ENCODE data around the gene EPHB1. TPM values are rescaled to one million over a fixed set of nuclear protein-coding genes. Genes with fewer than 3 reads are reported as not detected.

Gene EPHB1
- total and polyA plus RNA-seq, 4 donors, result 0.23 to 1.7 (median 0.52) TPM

DNA sequence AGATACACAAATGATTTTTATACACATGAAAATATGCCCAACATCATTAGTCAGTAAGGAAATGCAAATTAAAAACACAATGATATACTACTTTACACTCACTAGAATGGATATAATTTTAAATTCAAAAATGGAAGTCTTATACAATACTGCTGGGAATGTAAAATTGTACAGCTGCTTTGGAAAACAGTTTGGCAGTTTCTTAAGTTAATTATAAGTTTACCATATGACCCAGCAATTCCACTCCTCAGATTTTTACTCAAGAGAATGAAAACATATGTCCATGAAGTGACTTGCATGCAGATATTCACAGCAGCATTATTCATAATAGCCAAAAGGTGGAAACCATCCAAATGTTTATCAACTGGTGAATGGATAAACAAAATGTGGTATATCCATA is 281.3 kb downstream of the EPHB1 start:
- TF ChIP-seq GABPA (IDR thresholded peaks at IDR 0.05 in 1 of 2, conservative IDR thresholded peaks at IDR 0.05 in 1 of 2), result no peak
- TF ChIP-seq HNF4G (IDR thresholded peaks at IDR 0.05), result no peak
- TF ChIP-seq HNF4A (conservative IDR thresholded peaks at IDR 0.05), result no peak
- TF ChIP-seq SP1 (IDR thresholded peaks at IDR 0.05), result no peak
- no peak for TF ChIP-seq TAF1 (conservative IDR thresholded peaks at IDR 0.05)
- TF ChIP-seq YY1 (IDR thresholded peaks at IDR 0.05), result no peak
- no peak for TF ChIP-seq ATF3 (IDR thresholded peaks at IDR 0.05)
- TF ChIP-seq, protein P1, sequence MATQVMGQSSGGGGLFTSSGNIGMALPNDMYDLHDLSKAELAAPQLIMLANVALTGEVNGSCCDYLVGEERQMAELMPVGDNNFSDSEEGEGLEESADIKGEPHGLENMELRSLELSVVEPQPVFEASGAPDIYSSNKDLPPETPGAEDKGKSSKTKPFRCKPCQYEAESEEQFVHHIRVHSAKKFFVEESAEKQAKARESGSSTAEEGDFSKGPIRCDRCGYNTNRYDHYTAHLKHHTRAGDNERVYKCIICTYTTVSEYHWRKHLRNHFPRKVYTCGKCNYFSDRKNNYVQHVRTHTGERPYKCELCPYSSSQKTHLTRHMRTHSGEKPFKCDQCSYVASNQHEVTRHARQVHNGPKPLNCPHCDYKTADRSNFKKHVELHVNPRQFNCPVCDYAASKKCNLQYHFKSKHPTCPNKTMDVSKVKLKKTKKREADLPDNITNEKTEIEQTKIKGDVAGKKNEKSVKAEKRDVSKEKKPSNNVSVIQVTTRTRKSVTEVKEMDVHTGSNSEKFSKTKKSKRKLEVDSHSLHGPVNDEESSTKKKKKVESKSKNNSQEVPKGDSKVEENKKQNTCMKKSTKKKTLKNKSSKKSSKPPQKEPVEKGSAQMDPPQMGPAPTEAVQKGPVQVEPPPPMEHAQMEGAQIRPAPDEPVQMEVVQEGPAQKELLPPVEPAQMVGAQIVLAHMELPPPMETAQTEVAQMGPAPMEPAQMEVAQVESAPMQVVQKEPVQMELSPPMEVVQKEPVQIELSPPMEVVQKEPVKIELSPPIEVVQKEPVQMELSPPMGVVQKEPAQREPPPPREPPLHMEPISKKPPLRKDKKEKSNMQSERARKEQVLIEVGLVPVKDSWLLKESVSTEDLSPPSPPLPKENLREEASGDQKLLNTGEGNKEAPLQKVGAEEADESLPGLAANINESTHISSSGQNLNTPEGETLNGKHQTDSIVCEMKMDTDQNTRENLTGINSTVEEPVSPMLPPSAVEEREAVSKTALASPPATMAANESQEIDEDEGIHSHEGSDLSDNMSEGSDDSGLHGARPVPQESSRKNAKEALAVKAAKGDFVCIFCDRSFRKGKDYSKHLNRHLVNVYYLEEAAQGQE (IDR thresholded peaks at IDR 0.05), result no peak
- no peak for TF ChIP-seq FOXA1 (IDR thresholded peaks at IDR 0.05)
- TF ChIP-seq EGR1 (IDR thresholded peaks at IDR 0.05; ENCODE audit: low read depth in 2 of 2), result no peak
- no peak for TF ChIP-seq RXRA (IDR thresholded peaks at IDR 0.05)
- TF ChIP-seq ZBTB33 (IDR thresholded peaks at IDR 0.05), result no peak
- TF ChIP-seq, protein P2, sequence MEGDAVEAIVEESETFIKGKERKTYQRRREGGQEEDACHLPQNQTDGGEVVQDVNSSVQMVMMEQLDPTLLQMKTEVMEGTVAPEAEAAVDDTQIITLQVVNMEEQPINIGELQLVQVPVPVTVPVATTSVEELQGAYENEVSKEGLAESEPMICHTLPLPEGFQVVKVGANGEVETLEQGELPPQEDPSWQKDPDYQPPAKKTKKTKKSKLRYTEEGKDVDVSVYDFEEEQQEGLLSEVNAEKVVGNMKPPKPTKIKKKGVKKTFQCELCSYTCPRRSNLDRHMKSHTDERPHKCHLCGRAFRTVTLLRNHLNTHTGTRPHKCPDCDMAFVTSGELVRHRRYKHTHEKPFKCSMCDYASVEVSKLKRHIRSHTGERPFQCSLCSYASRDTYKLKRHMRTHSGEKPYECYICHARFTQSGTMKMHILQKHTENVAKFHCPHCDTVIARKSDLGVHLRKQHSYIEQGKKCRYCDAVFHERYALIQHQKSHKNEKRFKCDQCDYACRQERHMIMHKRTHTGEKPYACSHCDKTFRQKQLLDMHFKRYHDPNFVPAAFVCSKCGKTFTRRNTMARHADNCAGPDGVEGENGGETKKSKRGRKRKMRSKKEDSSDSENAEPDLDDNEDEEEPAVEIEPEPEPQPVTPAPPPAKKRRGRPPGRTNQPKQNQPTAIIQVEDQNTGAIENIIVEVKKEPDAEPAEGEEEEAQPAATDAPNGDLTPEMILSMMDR (IDR thresholded peaks at IDR 0.05; ENCODE audit: low read depth, low read length, missing input control), result no peak
- Histone ChIP-seq H3K27me3 (ENCODE audit: control insufficient read depth in 4 of 4, insufficient read depth in 4 of 4, low read length in 3 of 4) (no peaks in the 10 kb centered on the region), H3K9me3 (ENCODE audit: control insufficient read depth in 4 of 4, low read length in 3 of 4) (no peaks in the 10 kb centered on the region), H3K36me3 (ENCODE audit: control insufficient read depth in 4 of 4, insufficient read depth in 3 of 4, low read depth in 1 of 4, low read length in 3 of 4) (no peaks in the 10 kb centered on the region), H3K4me3 (ENCODE audit: low read depth in 1 of 3, low read length in 3 of 3) (no peak overlapping the region), H3K4me1 (ENCODE audit: control insufficient read depth in 4 of 4, insufficient read depth in 4 of 4, low read length in 3 of 4) (no peaks in the 10 kb centered on the region), H3K27ac (ENCODE audit: low read depth in 1 of 2, low read length in 2 of 2) (no peak overlapping the region), H3K9ac (ENCODE audit: low read depth in 1 of 2, low read length in 2 of 2) (no peak overlapping the region)
- no peak for DNase-seq (ENCODE audit: low spot score)

GRCh38 chr3:135077186-135077585 is 282.1 kb downstream of the EPHB1 start:
- Histone ChIP-seq H3K27ac (ENCODE audit: low read depth in 1 of 2, low read length in 2 of 2) (no peak overlapping the region), H3K9me3 (ENCODE audit: control insufficient read depth in 4 of 4, low read length in 3 of 4) (no peaks in the 10 kb centered on the region), H3K9ac (ENCODE audit: low read depth in 1 of 2, low read length in 2 of 2) (no peak overlapping the region), H3K4me1 (ENCODE audit: control insufficient read depth in 4 of 4, insufficient read depth in 4 of 4, low read length in 3 of 4) (no peaks in the 10 kb centered on the region), H3K27me3 (ENCODE audit: control insufficient read depth in 4 of 4, insufficient read depth in 4 of 4, low read length in 3 of 4) (no peaks in the 10 kb centered on the region), H3K4me3 (ENCODE audit: low read depth in 1 of 3, low read length in 3 of 3) (no peak overlapping the region), H3K36me3 (ENCODE audit: control insufficient read depth in 4 of 4, insufficient read depth in 3 of 4, low read depth in 1 of 4, low read length in 3 of 4) (no peaks in the 10 kb centered on the region)
- DNase-seq (ENCODE audit: low spot score), result no peak
- WGBS, result 47% methylated on average over 3 of the region's 3 CpGs
- TF ChIP-seq, protein P3, sequence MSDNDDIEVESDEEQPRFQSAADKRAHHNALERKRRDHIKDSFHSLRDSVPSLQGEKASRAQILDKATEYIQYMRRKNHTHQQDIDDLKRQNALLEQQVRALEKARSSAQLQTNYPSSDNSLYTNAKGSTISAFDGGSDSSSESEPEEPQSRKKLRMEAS (IDR thresholded peaks at IDR 0.05), result no peak
- TF ChIP-seq ZBTB33 (IDR thresholded peaks at IDR 0.05) (no peak), GABPA (IDR thresholded peaks at IDR 0.05 in 1 of 2, conservative IDR thresholded peaks at IDR 0.05 in 1 of 2) (no peak), FOXA2 (IDR thresholded peaks at IDR 0.05) (no peak), RAD21 (IDR thresholded peaks at IDR 0.05) (no peak), ATF3 (IDR thresholded peaks at IDR 0.05) (no peak), FOXA1 (IDR thresholded peaks at IDR 0.05) (no peak), JUND (IDR thresholded peaks at IDR 0.05) (no peak), YY1 (IDR thresholded peaks at IDR 0.05) (no peak), EGR1 (IDR thresholded peaks at IDR 0.05; ENCODE audit: low read depth in 2 of 2) (no peak), RXRA (IDR thresholded peaks at IDR 0.05) (no peak), HNF4A (conservative IDR thresholded peaks at IDR 0.05) (no peak)
